ENCODE results near the gene ZNF181.
A peak's percentile ranks its signal among the peaks of the same experiment; 100 is the strongest.

Gene ZNF181

GRCh38 chr19:34725400-34725799 lies 8.6 kb upstream of the ZNF181 start:
- H3K4me3 ChIP-seq (ENCODE audit: control insufficient read depth, low read depth, low read length), result no peak overlapping the region
- DNase-seq (ENCODE audit: low read depth), result no peak
- no peak for TF ChIP-seq CTCF (conservative IDR thresholded peaks at IDR 0.05; ENCODE audit: control insufficient read depth, insufficient read depth, low read depth, low read length)

GRCh38 chr19:34731019-34731829 lies 2.8 kb upstream of the ZNF181 start:
- no peak for TF ChIP-seq CTCF (conservative IDR thresholded peaks at IDR 0.05; ENCODE audit: control insufficient read depth, insufficient read depth, low read depth, low read length)
- H3K4me3 ChIP-seq (ENCODE audit: control insufficient read depth, low read depth, low read length), result no peak overlapping the region
- no peak for DNase-seq (ENCODE audit: low read depth)

- DNase-seq (ENCODE audit: low read depth), result no peak
- no peak overlapping the region for H3K4me3 ChIP-seq (ENCODE audit: control insufficient read depth, low read depth, low read length)
- TF ChIP-seq CTCF (conservative IDR thresholded peaks at IDR 0.05; ENCODE audit: control insufficient read depth, insufficient read depth, low read depth, low read length), result no peak
Measured at GRCh38 chr19:34731964-34732363, 2.1 kb upstream of the ZNF181 start.

- TF ChIP-seq CTCF (conservative IDR thresholded peaks at IDR 0.05; ENCODE audit: control insufficient read depth, insufficient read depth, low read depth, low read length), result no peak
- H3K4me3 ChIP-seq (ENCODE audit: control insufficient read depth, low read depth, low read length), result peak overlapping the region; percentile 84
- no peak for DNase-seq (ENCODE audit: low read depth)
Measured at GRCh38 chr19:34732612-34733211, 1.3 kb upstream of the ZNF181 start.

- H3K4me3 ChIP-seq (ENCODE audit: control insufficient read depth, low read depth, low read length), result peak overlapping the region; percentile 84
- no peak for TF ChIP-seq CTCF (conservative IDR thresholded peaks at IDR 0.05; ENCODE audit: control insufficient read depth, insufficient read depth, low read depth, low read length)
- no peak for DNase-seq (ENCODE audit: low read depth)
Measured at GRCh38 chr19:34733266-34733745, 737 bp upstream of the ZNF181 start.

GRCh38 chr19:34734537-34735103 lies 577 bp downstream of the ZNF181 start:
- no peak for TF ChIP-seq CTCF (conservative IDR thresholded peaks at IDR 0.05; ENCODE audit: control insufficient read depth, insufficient read depth, low read depth, low read length)
- peak; percentile 92 for DNase-seq (ENCODE audit: low read depth)
- peak overlapping the region; percentile 84 for H3K4me3 ChIP-seq (ENCODE audit: control insufficient read depth, low read depth, low read length)
